Measurements from ENCODE around the gene GALNT2. TPM values are rescaled to one million over a fixed set of nuclear protein-coding genes. Genes with fewer than 3 reads are reported as not detected.

GALNT2 gene
- total and polyA plus RNA-seq, 4 donors = 47.5 to 182 (median 114) TPM

- Histone ChIP-seq H3K9ac (ENCODE audit: low read depth in 1 of 2, low read length in 2 of 2) (peak overlapping the region; percentile 33 to 38), H3K27me3 (ENCODE audit: control insufficient read depth in 4 of 4, insufficient read depth in 4 of 4, low read length in 3 of 4) (no peaks in the 10 kb centered on the region)
Observed at GRCh38 chr1:230170153-230170547, 103.1 kb downstream of the GALNT2 start.

More at GRCh38 chr1:230170153-230170547, 103.1 kb downstream of the GALNT2 start:
- Histone ChIP-seq H3K4me3 (ENCODE audit: low read depth in 1 of 3, low read length in 3 of 3) (peak overlapping the region in 1 of 3 donors; percentile 14), H3K4me1 (ENCODE audit: control insufficient read depth in 4 of 4, insufficient read depth in 4 of 4, low read length in 3 of 4) (peaks cover 3 to 17% (median 11%) of the 10 kb centered on the region in 4 donors), H3K9me3 (ENCODE audit: control insufficient read depth in 4 of 4, low read length in 3 of 4) (no peaks in the 10 kb centered on the region), H3K36me3 (ENCODE audit: control insufficient read depth in 4 of 4, insufficient read depth in 3 of 4, low read depth in 1 of 4, low read length in 3 of 4) (peaks cover 0 to 3% (median 0%) of the 10 kb centered on the region in 4 donors), H3K27ac (ENCODE audit: low read depth in 1 of 2, low read length in 2 of 2) (peak overlapping the region; percentile 80 to 91)
- DNase-seq (ENCODE audit: low spot score) = no peak
- TF ChIP-seq YY1 (IDR thresholded peaks at IDR 0.05) (no peak), ZBTB33 (IDR thresholded peaks at IDR 0.05) (no peak), NR2F2 (IDR thresholded peaks at IDR 0.05) (no peak), REST (IDR thresholded peaks at IDR 0.05) (no peak), EGR1 (IDR thresholded peaks at IDR 0.05; ENCODE audit: low read depth in 2 of 2) (no peak), HNF4A (conservative IDR thresholded peaks at IDR 0.05) (no peak), FOXA1 (IDR thresholded peaks at IDR 0.05) (no peak), GABPA (IDR thresholded peaks at IDR 0.05 in 1 of 2, conservative IDR thresholded peaks at IDR 0.05 in 1 of 2) (no peak), HNF4G (IDR thresholded peaks at IDR 0.05) (no peak), CTCF (IDR thresholded peaks at IDR 0.05; ENCODE audit: low read depth, low read length, missing input control) (no peak), RAD21 (IDR thresholded peaks at IDR 0.05) (no peak), JUND (IDR thresholded peaks at IDR 0.05) (no peak), FOXA2 (IDR thresholded peaks at IDR 0.05) (no peak)
- 91% methylated on average over 1 of the region's 1 CpG for WGBS
